ENCODE measurements around the gene HOXB5.

DNA sequence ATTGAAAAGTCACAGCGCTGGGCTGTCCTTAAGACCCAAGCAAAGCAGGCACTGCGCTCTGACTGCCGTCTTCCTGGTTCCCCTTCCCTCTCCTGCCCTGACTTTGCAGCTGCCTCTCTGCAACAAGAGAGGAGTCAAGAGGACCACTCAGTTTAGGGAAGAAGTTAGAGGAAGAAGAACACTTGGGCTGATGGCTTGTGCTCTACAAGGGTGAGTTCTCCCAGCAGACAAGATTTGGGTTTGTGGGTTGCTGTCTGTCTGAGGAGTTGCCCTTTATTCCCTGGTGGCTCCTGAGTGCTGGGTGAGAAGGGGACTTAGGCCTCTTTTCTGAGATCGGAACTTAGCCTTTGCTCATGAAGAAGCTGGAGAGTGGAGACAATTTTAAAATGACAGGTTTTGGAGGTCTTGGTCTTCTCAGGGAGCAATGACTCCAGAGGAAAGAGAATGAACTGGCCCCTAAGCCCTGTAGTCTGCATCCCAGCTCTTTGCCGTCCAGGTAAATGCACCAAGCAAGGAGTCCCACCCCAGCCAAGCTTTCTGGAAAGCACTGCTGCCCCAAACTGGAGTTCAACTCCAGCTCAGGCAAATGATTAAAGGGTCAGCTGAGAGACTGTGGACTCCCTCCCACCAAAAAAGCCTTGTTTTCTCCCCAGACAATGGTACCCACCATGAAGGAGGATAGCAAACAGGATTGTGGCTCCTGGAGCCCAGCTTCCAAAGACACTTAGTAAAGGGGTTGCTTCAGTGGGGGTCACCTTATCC, 35.3 kb upstream of the HOXB5 start:
- TF ChIP-seq, protein P1, sequence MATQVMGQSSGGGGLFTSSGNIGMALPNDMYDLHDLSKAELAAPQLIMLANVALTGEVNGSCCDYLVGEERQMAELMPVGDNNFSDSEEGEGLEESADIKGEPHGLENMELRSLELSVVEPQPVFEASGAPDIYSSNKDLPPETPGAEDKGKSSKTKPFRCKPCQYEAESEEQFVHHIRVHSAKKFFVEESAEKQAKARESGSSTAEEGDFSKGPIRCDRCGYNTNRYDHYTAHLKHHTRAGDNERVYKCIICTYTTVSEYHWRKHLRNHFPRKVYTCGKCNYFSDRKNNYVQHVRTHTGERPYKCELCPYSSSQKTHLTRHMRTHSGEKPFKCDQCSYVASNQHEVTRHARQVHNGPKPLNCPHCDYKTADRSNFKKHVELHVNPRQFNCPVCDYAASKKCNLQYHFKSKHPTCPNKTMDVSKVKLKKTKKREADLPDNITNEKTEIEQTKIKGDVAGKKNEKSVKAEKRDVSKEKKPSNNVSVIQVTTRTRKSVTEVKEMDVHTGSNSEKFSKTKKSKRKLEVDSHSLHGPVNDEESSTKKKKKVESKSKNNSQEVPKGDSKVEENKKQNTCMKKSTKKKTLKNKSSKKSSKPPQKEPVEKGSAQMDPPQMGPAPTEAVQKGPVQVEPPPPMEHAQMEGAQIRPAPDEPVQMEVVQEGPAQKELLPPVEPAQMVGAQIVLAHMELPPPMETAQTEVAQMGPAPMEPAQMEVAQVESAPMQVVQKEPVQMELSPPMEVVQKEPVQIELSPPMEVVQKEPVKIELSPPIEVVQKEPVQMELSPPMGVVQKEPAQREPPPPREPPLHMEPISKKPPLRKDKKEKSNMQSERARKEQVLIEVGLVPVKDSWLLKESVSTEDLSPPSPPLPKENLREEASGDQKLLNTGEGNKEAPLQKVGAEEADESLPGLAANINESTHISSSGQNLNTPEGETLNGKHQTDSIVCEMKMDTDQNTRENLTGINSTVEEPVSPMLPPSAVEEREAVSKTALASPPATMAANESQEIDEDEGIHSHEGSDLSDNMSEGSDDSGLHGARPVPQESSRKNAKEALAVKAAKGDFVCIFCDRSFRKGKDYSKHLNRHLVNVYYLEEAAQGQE (IDR thresholded peaks at IDR 0.05; ENCODE audit: insufficient read depth in 1 of 2, low read depth in 2 of 2, low read length in 2 of 2), result no peak
- no peak for TF ChIP-seq POLR2AphosphoS5 (IDR thresholded peaks at IDR 0.05; ENCODE audit: low read depth, low read length)
- TF ChIP-seq FOXP2 (optimal IDR thresholded peaks at IDR 0.05; ENCODE audit: borderline replicate concordance, extremely low read depth, extremely low read length, insufficient read depth), result no peak

Data from PFSK-1 (cell line).